Osteocyte (in vitro differentiated cells): ENCODE results near the gene TTLL5. TPM values are rescaled to one million over a fixed set of nuclear protein-coding genes. Genes with fewer than 3 reads are reported as not detected.

ENCODE experiments used
- DNase-seq: peaks from one replicate; pipeline ENCODE4 v3.0.0; 2021; ENCODE audit warnings: mixed read lengths; ENCODE audit not compliant: unreplicated experiment; ENCODE audit errors: extremely low spot score
- H3K27ac Mint-ChIP-seq: one replicate; pipeline ENCODE4 v1.8.0; 2021; ENCODE audit warnings: mild to moderate bottlenecking, mixed read lengths; ENCODE audit not compliant: unreplicated experiment
- H3K27me3 Mint-ChIP-seq: one replicate; pipeline ENCODE4 v1.8.0; 2021; ENCODE audit warnings: mixed read lengths; ENCODE audit not compliant: unreplicated experiment
- H3K36me3 Mint-ChIP-seq: one replicate; pipeline ENCODE4 v1.8.0; 2021; ENCODE audit warnings: mixed read lengths; ENCODE audit not compliant: unreplicated experiment
- H3K4me1 Mint-ChIP-seq: one replicate; pipeline ENCODE4 v1.8.0; 2021; ENCODE audit warnings: mixed read lengths; ENCODE audit not compliant: unreplicated experiment
- H3K4me3 Mint-ChIP-seq: one replicate; pipeline ENCODE4 v1.8.0; 2021; ENCODE audit warnings: mild to moderate bottlenecking, moderate library complexity, mixed read lengths; ENCODE audit not compliant: unreplicated experiment
- H3K9me3 Mint-ChIP-seq: one replicate; pipeline ENCODE4 v1.8.0; 2021; ENCODE audit warnings: mixed read lengths; ENCODE audit not compliant: unreplicated experiment
- CTCF ChIP-seq: fragments of 200-600 bp; sonication (generic); IDR thresholded peaks from 2 replicates; pipeline ENCODE4 v1.5.0; 2021; ENCODE audit warnings: antibody characterized with exemption, mild to moderate bottlenecking, moderate library complexity
- total RNA-seq: library from RNA; stranded (reverse); gene quantifications from 2 replicates; pipeline ENCODE4 v1.2.1, GENCODE V29; 2021

Gene TTLL5
- total RNA-seq, 1 donor from 2014 or later = 37.3 TPM

DNA sequence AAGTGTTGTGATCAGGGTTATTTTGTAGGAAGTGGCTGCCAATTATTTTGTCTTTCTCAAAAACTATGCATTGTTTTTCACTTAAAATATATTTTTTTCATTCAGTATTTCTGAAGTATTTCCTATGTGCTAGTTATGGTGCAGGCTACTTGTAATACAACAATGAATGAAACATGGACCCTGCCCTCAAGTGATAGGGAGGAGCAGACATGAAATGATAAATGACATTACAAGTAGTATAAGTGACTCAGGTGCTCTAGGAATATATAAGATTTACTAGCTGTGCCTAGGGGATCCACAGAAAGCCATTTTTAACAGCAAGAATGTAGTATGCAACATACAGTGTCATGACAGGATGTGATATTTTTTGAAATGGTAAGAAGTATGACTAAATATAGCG is 65.3 kb downstream of the TTLL5 start:
- peaks cover 9% of the 10 kb centered on the region for H3K9me3 Mint-ChIP-seq
- no peaks in the 10 kb centered on the region for H3K27me3 Mint-ChIP-seq
- peaks cover 15% of the 10 kb centered on the region for H3K4me1 Mint-ChIP-seq
- DNase-seq = no peak
- peaks cover 40% of the 10 kb centered on the region for H3K36me3 Mint-ChIP-seq
- H3K27ac Mint-ChIP-seq = no peak overlapping the region
- no peak overlapping the region for H3K4me3 Mint-ChIP-seq
- TF ChIP-seq CTCF = no peak

DNA sequence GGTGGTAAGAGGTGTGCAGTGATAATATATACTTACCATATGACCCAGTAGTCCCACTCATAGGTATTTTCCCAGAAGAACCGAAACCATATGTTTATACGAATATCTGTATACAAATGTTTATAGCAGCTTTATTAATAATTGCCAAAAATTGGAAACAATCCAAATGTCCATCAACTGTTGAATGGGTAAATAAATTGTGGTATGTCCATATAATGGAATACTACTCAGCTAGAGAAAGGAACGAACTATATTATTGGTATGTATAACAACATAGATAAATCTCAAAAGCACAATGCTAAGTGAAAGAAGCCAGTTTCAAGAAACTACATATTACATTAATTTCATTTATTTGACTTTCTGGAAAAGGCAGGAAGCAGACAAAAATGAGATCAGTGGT is 66.1 kb downstream of the TTLL5 start:
- Mint-ChIP-seq H3K27me3 (no peaks in the 10 kb centered on the region), H3K4me1 (peaks cover 17% of the 10 kb centered on the region), H3K27ac (no peak overlapping the region), H3K4me3 (no peak overlapping the region), H3K9me3 (peaks cover 9% of the 10 kb centered on the region), H3K36me3 (peaks cover 39% of the 10 kb centered on the region)
- no peak for DNase-seq
- TF ChIP-seq CTCF = no peak

DNA sequence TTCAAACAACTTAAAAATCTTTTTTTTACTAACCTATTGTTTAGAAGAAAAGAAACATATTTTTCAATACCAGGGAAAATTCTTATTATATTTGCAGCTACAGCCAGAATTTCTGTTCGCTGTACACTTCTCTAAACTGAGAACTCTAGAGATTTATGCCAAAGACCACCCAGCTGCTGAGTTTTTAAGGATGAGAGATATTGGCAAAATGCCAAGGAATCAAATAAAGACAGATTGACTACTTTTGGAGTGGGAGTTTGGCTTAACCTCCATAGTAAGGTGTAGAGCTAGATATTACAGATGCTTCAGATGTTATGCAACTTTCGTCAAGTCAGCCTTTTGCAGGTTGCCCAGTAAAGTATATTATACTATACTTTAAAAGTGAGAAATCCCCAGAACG is 71.8 kb downstream of the TTLL5 start:
- DNase-seq = no peak
- no peak for TF ChIP-seq CTCF
- no peaks in the 10 kb centered on the region for H3K27me3 Mint-ChIP-seq
- no peak overlapping the region for H3K27ac Mint-ChIP-seq
- peaks cover 31% of the 10 kb centered on the region for H3K36me3 Mint-ChIP-seq
- no peak overlapping the region for H3K4me3 Mint-ChIP-seq
- no peaks in the 10 kb centered on the region for H3K9me3 Mint-ChIP-seq
- peaks cover 13% of the 10 kb centered on the region for H3K4me1 Mint-ChIP-seq

GRCh38 chr14:75734854-75735253 is 73.8 kb downstream of the TTLL5 start:
- Mint-ChIP-seq H3K36me3 (peaks cover 25% of the 10 kb centered on the region), H3K27me3 (no peaks in the 10 kb centered on the region), H3K27ac (no peak overlapping the region), H3K4me1 (peaks cover 21% of the 10 kb centered on the region), H3K9me3 (no peaks in the 10 kb centered on the region), H3K4me3 (no peak overlapping the region)
- DNase-seq = no peak
- no peak for TF ChIP-seq CTCF

GRCh38 chr14:75736845-75737485 is 75.9 kb downstream of the TTLL5 start:
- Mint-ChIP-seq H3K4me1 (peaks cover 26% of the 10 kb centered on the region), H3K36me3 (peaks cover 20% of the 10 kb centered on the region), H3K4me3 (no peak overlapping the region), H3K9me3 (no peaks in the 10 kb centered on the region), H3K27ac (no peak overlapping the region), H3K27me3 (no peaks in the 10 kb centered on the region)
- no peak for DNase-seq
- no peak for TF ChIP-seq CTCF
